GM19193 (cell line): ENCODE results near the gene RAP1GDS1.

Source experiments
- POLR2A ChIP-seq: IDR thresholded peaks from 4 replicates; pipeline ENCODE4 v1.6.1; 2011; ENCODE audit not compliant: insufficient read depth, insufficient read length; ENCODE audit errors: extremely low read depth

RAP1GDS1 gene

GRCh38 chr4:98275145-98275544, 14.0 kb downstream of the RAP1GDS1 start:
- no peak for TF ChIP-seq POLR2A

GRCh38 chr4:98283219-98284189, 22.3 kb downstream of the RAP1GDS1 start:
- TF ChIP-seq POLR2A, result no peak

DNA sequence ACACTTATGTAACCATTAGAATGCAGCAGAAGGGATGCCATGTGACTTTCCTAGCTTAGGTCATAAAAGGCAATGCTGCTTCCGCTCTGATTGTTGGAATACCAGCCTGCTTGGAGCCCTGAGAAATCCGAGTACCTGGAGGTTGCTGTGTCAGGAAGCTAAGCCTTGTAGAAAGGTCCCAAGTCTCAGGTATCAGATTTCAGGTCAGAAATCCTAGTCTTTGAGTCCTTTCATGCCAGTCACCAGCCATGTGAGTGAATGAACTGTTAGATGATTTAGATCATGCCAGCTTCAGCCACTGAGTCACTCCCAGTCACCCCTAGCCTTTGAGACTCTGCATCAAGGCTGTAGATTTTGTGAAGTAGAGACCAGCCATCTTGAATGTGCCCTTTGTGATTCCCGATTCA, 23.5 kb downstream of the RAP1GDS1 start:
- TF ChIP-seq POLR2A, result no peak

GRCh38 chr4:98285676-98286075, 24.5 kb downstream of the RAP1GDS1 start:
- no peak for TF ChIP-seq POLR2A

- TF ChIP-seq POLR2A, result no peak
Measured at GRCh38 chr4:98287328-98287727, 26.1 kb downstream of the RAP1GDS1 start.

DNA sequence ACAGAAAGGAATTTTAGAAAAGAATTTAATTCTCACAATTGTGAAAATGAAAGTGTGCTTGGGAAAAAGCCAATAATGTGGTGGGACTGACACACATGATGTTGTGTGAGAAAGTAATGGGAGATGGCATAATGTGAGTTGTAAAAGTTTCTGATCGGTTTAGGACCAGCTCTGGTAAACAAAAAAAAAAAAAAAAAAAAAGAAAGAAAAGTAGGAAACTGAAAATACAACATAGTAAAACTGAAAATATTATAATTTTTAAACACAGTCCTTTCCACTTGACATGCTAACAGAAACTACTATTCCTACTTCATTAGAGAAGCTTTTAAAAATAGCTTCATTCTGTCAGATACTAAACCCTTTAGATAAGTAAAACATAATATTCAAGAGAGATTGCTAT, 28.2 kb downstream of the RAP1GDS1 start:
- no peak for TF ChIP-seq POLR2A

GRCh38 chr4:98290511-98290910, 29.3 kb downstream of the RAP1GDS1 start:
- TF ChIP-seq POLR2A, result no peak

- no peak for TF ChIP-seq POLR2A
Measured at GRCh38 chr4:98293104-98293887, 32.1 kb downstream of the RAP1GDS1 start.

DNA sequence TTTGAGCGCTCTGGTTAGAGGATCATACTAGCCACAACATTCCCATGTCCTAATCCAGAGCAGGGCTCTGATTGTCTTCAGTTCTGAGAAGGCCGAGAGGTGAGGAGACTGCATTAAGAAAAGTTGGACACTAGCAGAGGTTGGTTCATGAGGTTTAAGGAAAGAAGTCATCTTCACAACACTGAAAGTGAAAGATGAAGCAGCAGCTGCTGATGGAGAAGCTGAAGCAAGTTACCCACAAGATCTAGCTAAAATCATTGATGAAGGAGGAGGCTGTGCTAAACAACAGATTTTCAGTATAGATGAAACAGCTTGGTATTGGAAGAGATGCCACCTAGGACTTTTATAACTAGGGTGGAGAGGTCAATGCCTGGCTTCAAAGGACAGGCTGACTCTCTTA, 36.8 kb downstream of the RAP1GDS1 start:
- TF ChIP-seq POLR2A, result no peak

GRCh38 chr4:98300706-98301105, 39.5 kb downstream of the RAP1GDS1 start:
- no peak for TF ChIP-seq POLR2A

DNA sequence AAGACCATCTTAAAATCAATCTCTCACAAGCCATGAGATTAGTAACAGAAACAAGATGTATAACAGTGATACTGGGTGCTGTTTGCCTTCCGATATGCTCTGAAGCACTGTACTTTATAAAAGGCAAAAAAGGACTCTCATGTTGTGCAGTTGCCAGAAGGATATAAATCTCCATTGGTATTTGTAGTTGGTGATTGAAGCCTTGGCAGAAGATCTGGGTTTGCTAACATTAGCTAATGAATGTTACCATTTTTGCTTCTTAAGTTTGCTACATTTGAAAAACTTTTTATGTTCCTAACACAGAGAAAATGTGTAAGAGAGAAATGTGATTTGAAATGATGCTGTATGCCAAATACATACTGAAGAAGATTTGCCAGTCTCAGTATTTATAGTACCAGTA, 44.4 kb downstream of the RAP1GDS1 start:
- no peak for TF ChIP-seq POLR2A

GRCh38 chr4:98310867-98311266, 49.7 kb downstream of the RAP1GDS1 start:
- TF ChIP-seq POLR2A, result no peak

DNA sequence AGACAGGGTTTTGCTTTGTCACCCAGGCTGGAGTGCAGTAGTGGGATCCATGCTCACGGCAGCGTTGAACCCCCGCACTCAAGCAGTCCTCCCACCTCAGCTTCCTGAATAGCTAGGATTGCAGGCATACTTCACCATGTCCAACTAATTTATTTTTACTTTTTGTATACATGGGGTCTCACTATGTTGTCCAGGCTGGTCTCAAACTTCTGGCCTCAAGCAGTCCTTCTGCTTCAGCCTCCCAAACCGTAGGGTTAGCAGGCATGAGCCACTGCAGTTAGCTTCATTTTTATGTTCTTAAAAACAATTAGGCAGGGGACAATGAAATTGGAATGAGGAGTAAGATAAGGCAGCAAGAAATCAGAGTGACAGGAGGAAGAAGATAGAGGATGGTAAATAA, 50.5 kb downstream of the RAP1GDS1 start:
- TF ChIP-seq POLR2A, result no peak

DNA sequence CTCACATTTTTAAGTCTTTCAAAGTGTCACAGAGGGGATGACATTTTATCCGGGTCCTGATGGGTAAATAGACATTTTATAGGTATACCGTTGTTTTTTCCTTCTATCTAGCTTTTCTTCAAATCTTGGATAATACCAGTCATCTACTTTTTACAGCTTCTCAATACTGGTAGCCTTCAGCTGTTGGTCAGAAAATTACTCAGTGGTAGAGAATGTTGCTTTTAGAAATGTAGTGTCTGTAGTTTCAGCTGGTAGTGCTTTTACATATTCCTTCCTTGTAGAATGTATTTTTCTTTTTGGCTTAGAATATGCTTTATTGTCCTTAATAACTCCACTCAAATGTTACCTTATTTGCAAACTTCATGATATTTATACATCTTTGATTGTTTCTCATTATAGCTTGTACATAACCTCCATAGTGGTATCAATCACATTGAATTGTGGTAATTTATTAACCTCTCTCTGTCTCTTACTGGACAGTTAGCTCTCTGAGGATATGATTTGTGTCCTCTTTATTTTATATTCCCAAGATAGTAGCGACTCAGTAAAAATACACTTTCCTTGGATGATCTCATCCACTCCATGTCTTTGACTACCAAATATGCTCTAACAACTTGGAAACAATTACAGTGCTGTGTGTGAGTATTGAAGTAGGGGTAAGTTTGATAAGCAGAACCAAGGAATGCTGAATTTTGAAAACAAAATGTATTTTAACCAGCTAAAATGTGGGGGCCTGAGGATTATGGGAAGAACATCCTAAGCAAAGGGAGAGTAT, 53.8 kb downstream of the RAP1GDS1 start:
- TF ChIP-seq POLR2A, result no peak

- TF ChIP-seq POLR2A, result no peak
Measured at GRCh38 chr4:98318521-98318920, 57.3 kb downstream of the RAP1GDS1 start.

- no peak for TF ChIP-seq POLR2A
Measured at GRCh38 chr4:98319021-98319420, 57.8 kb downstream of the RAP1GDS1 start.

GRCh38 chr4:98326168-98326567, 65.0 kb downstream of the RAP1GDS1 start:
- no peak for TF ChIP-seq POLR2A
